NCI-H2171 (cell line): ENCODE data around the gene LRP1B.

ENCODE experiments used
- DNase-seq: peaks from one replicate; lab custom pipeline; 2025; lab: John Stamatoyannopoulos, UW

LRP1B gene

GRCh38 chr2:142131010-142131669 is at the start of gene LRP1B:
TSS of gene LRP1B (minus strand) at chr2:142131016. CDS start at chr2:142130729, 287 bp downstream.
- DNase-seq, result peak; percentile 16

- DNase-seq, result no peak
Observed at GRCh38 chr2:142179686-142180085, 48.9 kb upstream of the LRP1B start.

- no peak for DNase-seq
Observed at GRCh38 chr2:142178604-142179003, 47.8 kb upstream of the LRP1B start.

GRCh38 chr2:142176941-142177340 is 46.1 kb upstream of the LRP1B start:
- DNase-seq, result no peak

- peak; percentile 32 for DNase-seq
Observed at GRCh38 chr2:142175813-142176338, 45.1 kb upstream of the LRP1B start.

- no peak for DNase-seq
Observed at GRCh38 chr2:142174176-142174575, 43.4 kb upstream of the LRP1B start.

- no peak for DNase-seq
Observed at GRCh38 chr2:142170847-142171246, 40.0 kb upstream of the LRP1B start.

- DNase-seq, result peak; percentile 29
Observed at GRCh38 chr2:142165790-142166189, 35.0 kb upstream of the LRP1B start.

GRCh38 chr2:142153601-142154000 is 22.8 kb upstream of the LRP1B start:
- DNase-seq, result no peak

GRCh38 chr2:142150453-142150852 is 19.6 kb upstream of the LRP1B start:
- DNase-seq, result no peak

- DNase-seq, result no peak
Observed at GRCh38 chr2:142144547-142144946, 13.7 kb upstream of the LRP1B start.

- DNase-seq, result peak; percentile 50
Observed at GRCh38 chr2:142142595-142142994, 11.8 kb upstream of the LRP1B start.

GRCh38 chr2:142140434-142140845 is 9.6 kb upstream of the LRP1B start:
- peak; percentile 33 for DNase-seq

- DNase-seq, result no peak
Observed at GRCh38 chr2:142139384-142139783, 8.6 kb upstream of the LRP1B start.

GRCh38 chr2:142136571-142136970 is 5.8 kb upstream of the LRP1B start:
- DNase-seq, result no peak

- DNase-seq, result no peak
Observed at GRCh38 chr2:142134911-142135310, 4.1 kb upstream of the LRP1B start.

- DNase-seq, result peak; percentile 39
Observed at GRCh38 chr2:142130111-142131009, 456 bp downstream of the LRP1B start.

GRCh38 chr2:142128105-142128504 is 2.7 kb downstream of the LRP1B start:
- no peak for DNase-seq

- no peak for DNase-seq
Observed at GRCh38 chr2:142127248-142127647, 3.6 kb downstream of the LRP1B start.

GRCh38 chr2:142124706-142125105 is 6.1 kb downstream of the LRP1B start:
- no peak for DNase-seq

- no peak for DNase-seq
Observed at GRCh38 chr2:142119347-142119746, 11.5 kb downstream of the LRP1B start.

GRCh38 chr2:142112757-142113221 is 18.0 kb downstream of the LRP1B start:
- no peak for DNase-seq
